Body of pancreas (tissue), 4 donors: ENCODE results near the gene IGLL5.

ENCODE experiments used
- POLR2A ChIP-seq, 3 donors: fragments of 450-650 bp; IDR thresholded peaks; one replicate each; pipeline ENCODE4 v1.6.1; 2016; ENCODE audit warnings: antibody characterized with exemption in 3 of 3, mild to moderate bottlenecking in 2 of 3
- TF ChIP-seq, protein P1 (sequence below), 7 experiments: fragments of 450-650 bp in 4 of 7; fragments of 200-600 bp in 3 of 7; sonication (generic) in 3 of 7; IDR thresholded peaks; one replicate each; pipeline ENCODE4 v1.5.1; 2016 to 2019; ENCODE audit warnings: antibody characterized with exemption in 7 of 7

DNA sequence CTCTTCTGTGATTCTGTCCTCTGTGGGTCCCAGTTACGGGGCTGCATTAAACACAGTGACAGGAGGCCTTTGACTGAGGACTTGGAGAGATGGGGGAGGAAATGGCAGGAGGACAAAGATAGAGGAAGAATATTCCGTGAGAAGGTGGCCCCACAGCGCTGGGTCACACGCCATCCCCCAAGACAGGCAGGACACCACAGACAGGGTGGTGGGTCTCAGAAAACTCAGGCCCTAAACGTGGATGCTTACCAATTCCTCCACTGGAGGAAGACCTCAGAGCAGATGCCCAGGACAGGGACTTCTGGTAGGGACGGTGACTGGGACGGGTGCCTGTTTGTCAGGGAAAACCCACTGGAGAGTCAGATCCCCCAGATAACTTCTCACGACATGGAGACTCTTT lies 34.0 kb downstream of the IGLL5 start:
- TF ChIP-seq, protein P1, sequence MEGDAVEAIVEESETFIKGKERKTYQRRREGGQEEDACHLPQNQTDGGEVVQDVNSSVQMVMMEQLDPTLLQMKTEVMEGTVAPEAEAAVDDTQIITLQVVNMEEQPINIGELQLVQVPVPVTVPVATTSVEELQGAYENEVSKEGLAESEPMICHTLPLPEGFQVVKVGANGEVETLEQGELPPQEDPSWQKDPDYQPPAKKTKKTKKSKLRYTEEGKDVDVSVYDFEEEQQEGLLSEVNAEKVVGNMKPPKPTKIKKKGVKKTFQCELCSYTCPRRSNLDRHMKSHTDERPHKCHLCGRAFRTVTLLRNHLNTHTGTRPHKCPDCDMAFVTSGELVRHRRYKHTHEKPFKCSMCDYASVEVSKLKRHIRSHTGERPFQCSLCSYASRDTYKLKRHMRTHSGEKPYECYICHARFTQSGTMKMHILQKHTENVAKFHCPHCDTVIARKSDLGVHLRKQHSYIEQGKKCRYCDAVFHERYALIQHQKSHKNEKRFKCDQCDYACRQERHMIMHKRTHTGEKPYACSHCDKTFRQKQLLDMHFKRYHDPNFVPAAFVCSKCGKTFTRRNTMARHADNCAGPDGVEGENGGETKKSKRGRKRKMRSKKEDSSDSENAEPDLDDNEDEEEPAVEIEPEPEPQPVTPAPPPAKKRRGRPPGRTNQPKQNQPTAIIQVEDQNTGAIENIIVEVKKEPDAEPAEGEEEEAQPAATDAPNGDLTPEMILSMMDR (IDR thresholded peaks at IDR 0.05), result no peak
- TF ChIP-seq POLR2A (IDR thresholded peaks at IDR 0.05), result no peak
